CD14-positive monocyte (primary cell): ENCODE measurements around the gene MKKS. TPM values are rescaled to one million over a fixed set of nuclear protein-coding genes. Genes with fewer than 3 reads are reported as not detected.
A peak's percentile ranks its signal among the peaks of the same experiment; 100 is the strongest.

ENCODE experiments used
- DNase-seq, 3 donors: peaks; one replicate each; pipeline ENCODE4 v3.0.0-alpha.2; 2011 to 2022
- H2AFZ ChIP-seq: 2 replicates; pipeline ENCODE4 v1.6.0; 2012; ENCODE audit warnings: mild to moderate bottlenecking, low read depth, low read length, inconsistent platforms; ENCODE audit not compliant: insufficient read depth, poor library complexity, severe bottlenecking
- H3K27ac ChIP-seq, 2 donors: 1 replicate in 1 of 2; 2 replicates in 1 of 2; pipeline ENCODE4 v1.5.1; 2012 to 2013; ENCODE audit warnings: low read length in 2 of 2, control low read depth in 1 of 2, inconsistent platforms in 1 of 2, low read depth in 1 of 2, mild to moderate bottlenecking in 1 of 2
- H3K27me3 ChIP-seq, 2 donors: one replicate each; pipeline versions ENCODE4 v1.6.0 to v1.6.1; 2011 to 2013; ENCODE audit warnings: low read length in 2 of 2; ENCODE audit not compliant: control insufficient read depth in 2 of 2, insufficient read depth in 2 of 2
- H3K36me3 ChIP-seq, 2 donors: replicated peaks in 1 of 2; 1 replicate in 1 of 2; 2 replicates in 1 of 2; pipeline versions ENCODE4 v1.5.1 to v1.6.1; 2012 to 2013; ENCODE audit warnings: low read length in 2 of 2, control low read depth in 1 of 2, inconsistent platforms in 1 of 2, mild to moderate bottlenecking in 1 of 2; ENCODE audit not compliant: insufficient read depth in 2 of 2, control insufficient read depth in 1 of 2
- H3K4me1 ChIP-seq, 2 donors: 1 replicate in 1 of 2; 2 replicates in 1 of 2; pipeline versions ENCODE4 v1.5.1 to v1.6.1; 2012 to 2013; ENCODE audit warnings: low read length in 2 of 2, control low read depth in 1 of 2, inconsistent platforms in 1 of 2, mild to moderate bottlenecking in 1 of 2, moderate library complexity in 1 of 2; ENCODE audit not compliant: insufficient read depth in 2 of 2, control insufficient read depth in 1 of 2
- H3K4me2 ChIP-seq: replicated peaks from 2 replicates; pipeline ENCODE3; 2012; ENCODE audit warnings: low read length, moderate library complexity, mild to moderate bottlenecking; ENCODE audit not compliant: poor library complexity, severe bottlenecking; ENCODE audit errors: extremely low read depth
- H3K4me3 ChIP-seq, 3 experiments: fragments of 200-600 bp in 1 of 3; sonication (generic) in 1 of 3; replicated peaks in 1 of 3; 1 replicate in 2 of 3; 2 replicates in 1 of 3; pipeline ENCODE4 v1.5.1; 2011 to 2013; ENCODE audit warnings: low read length in 3 of 3, mild to moderate bottlenecking in 3 of 3, control low read depth in 2 of 3, low read depth in 2 of 3, inconsistent platforms in 1 of 3, moderate library complexity in 1 of 3
- H3K79me2 ChIP-seq: 2 replicates; pipeline ENCODE4 v1.6.0; 2012; ENCODE audit warnings: mild to moderate bottlenecking, control low read depth, inconsistent platforms, low read length, moderate library complexity; ENCODE audit not compliant: insufficient read depth
- H3K9ac ChIP-seq: 2 replicates; pipeline ENCODE4 v1.6.0; 2017; ENCODE audit warnings: low read length, mild to moderate bottlenecking; ENCODE audit not compliant: insufficient read depth, poor library complexity, severe bottlenecking
- H3K9me3 ChIP-seq, 2 donors: replicated peaks in 1 of 2; 1 replicate in 1 of 2; 2 replicates in 1 of 2; pipeline versions ENCODE4 v1.5.1 to v1.6.1; 2012 to 2013; ENCODE audit warnings: low read length in 2 of 2, control low read depth in 1 of 2; ENCODE audit not compliant: control insufficient read depth in 1 of 2, insufficient read depth in 1 of 2
- H4K20me1 ChIP-seq: 2 replicates; pipeline ENCODE4 v1.6.0; 2012; ENCODE audit warnings: mild to moderate bottlenecking, low read length, control low read depth, moderate library complexity; ENCODE audit not compliant: insufficient read depth
- H3K27ac Mint-ChIP-seq, 7 donors: one replicate each; pipeline ENCODE4 v1.8.0; 2020; ENCODE audit warnings: mild to moderate bottlenecking in 7 of 7, mixed read lengths in 7 of 7, moderate library complexity in 6 of 7, inconsistent platforms in 2 of 7
- H3K27me3 Mint-ChIP-seq, 3 donors: one replicate each; pipeline ENCODE4 v1.8.0; 2021 to 2022; ENCODE audit warnings: low read depth in 3 of 3, mild to moderate bottlenecking in 3 of 3, mixed read lengths in 3 of 3, moderate library complexity in 3 of 3, inconsistent platforms in 1 of 3
- H3K36me3 Mint-ChIP-seq, 2 donors: one replicate each; pipeline ENCODE4 v1.8.0; 2020; ENCODE audit warnings: mixed read lengths in 2 of 2, inconsistent platforms in 1 of 2, mild to moderate bottlenecking in 1 of 2
- H3K4me1 Mint-ChIP-seq: one replicate; pipeline ENCODE4 v1.8.0; 2020; ENCODE audit warnings: mild to moderate bottlenecking, mixed read lengths
- H3K4me3 Mint-ChIP-seq, 2 donors: one replicate each; pipeline ENCODE4 v1.8.0; 2020; ENCODE audit warnings: mild to moderate bottlenecking in 2 of 2, mixed read lengths in 2 of 2, moderate library complexity in 1 of 2
- H3K9me3 Mint-ChIP-seq, 7 donors: one replicate each; pipeline ENCODE4 v1.8.0; 2020 to 2022; ENCODE audit warnings: mixed read lengths in 7 of 7, mild to moderate bottlenecking in 6 of 7, moderate library complexity in 6 of 7, inconsistent platforms in 2 of 7
- CTCF ChIP-seq: fragments of 200-600 bp; IDR thresholded peaks from one replicate; pipeline ENCODE4 v1.8.0; 2022; ENCODE audit warnings: antibody characterized with exemption, mild to moderate bottlenecking
- WGBS: methylation state at CpG from one replicate; pipeline ENCODE4 v1.1.5; 2013; ENCODE audit warnings: missing lambda C conversion rate; ENCODE audit not compliant: insufficient coverage; 5-methylcytosine and 5-hydroxymethylcytosine counted together
- intact Hi-C, 2 donors: fragments of 100-400 bp; cut with micrococcal nuclease; formaldehyde crosslinking; loops; one replicate each; pipeline versions ENCODE4 v1.15.0 to v1.15.1; 2023
- polyA plus RNA-seq, 3 donors: library from polyadenylated mRNA; depleted of rRNA in 1 of 3; unstranded in 2 of 3; stranded (reverse) in 1 of 3; fragments of 300-500 nt in 2 of 3; fragments of >200 nt in 1 of 3; fragmentation: Illumina TruSeq in 2 of 3; gene quantifications; 1 replicate in 2 of 3; 2 replicates in 1 of 3; pipeline ENCODE4 v1.2.3, GENCODE V29; 2012 to 2021

Gene MKKS
- polyA plus RNA-seq, 3 donors, result 4.8 to 34.6 (median 31.8) TPM

DNA sequence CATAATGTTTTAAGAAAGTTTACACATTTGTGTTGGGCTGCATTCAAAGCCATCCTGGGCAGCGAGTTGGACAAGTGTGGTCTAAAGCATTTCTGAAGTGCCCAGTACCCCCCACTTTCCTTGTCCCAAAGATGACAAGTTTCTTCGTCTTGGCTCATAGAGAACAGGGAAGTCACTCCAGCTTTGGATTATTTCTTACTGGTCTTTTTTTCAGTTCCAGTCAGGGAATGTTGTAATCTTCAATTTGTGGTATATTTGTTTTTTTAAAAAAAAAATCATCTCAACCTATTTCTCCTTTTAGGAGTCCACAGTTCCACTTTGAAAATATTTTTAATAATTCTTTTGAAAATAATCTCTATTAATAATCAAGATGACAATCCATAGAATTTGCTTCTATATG, 35.0 kb upstream of the MKKS start:
- Histone ChIP-seq H3K79me2 (peaks cover 6% of the 10 kb centered on the region), H3K36me3 (no peaks in the 10 kb centered on the region), H3K27me3 (no peaks in the 10 kb centered on the region), H3K9me3 (peaks cover 7 to 8% of the 10 kb centered on the region in 2 donors), H3K4me2 (no peak overlapping the region), H3K9ac (no peak overlapping the region), H3K27ac (peak overlapping the region in 1 of 2 donors; percentile 15), H3K4me3 (no peak overlapping the region), H4K20me1 (no peaks in the 10 kb centered on the region), H3K4me1 (peaks cover 23 to 31% of the 10 kb centered on the region in 2 donors), H2AFZ (no peak overlapping the region)
- WGBS, result no CpG with 5 or more reads among the region's 2 CpGs
- intact Hi-C loops, result no loop called here
- Mint-ChIP-seq H3K4me3 (no peak overlapping the region), H3K27ac (peak overlapping the region in 4 of 7 donors; percentile 52 to 83 (median 76)), H3K4me1 (peaks cover 26% of the 10 kb centered on the region), H3K9me3 (peaks cover 3 to 14% (median 10%) of the 10 kb centered on the region in 7 donors), H3K36me3 (peaks cover 8 to 17% of the 10 kb centered on the region in 2 donors), H3K27me3 (peaks cover 0 to 2% (median 0%) of the 10 kb centered on the region in 3 donors)
- peak in 2 of 3 donors; percentile 33 to 46 for DNase-seq
- no peak for TF ChIP-seq CTCF

DNA sequence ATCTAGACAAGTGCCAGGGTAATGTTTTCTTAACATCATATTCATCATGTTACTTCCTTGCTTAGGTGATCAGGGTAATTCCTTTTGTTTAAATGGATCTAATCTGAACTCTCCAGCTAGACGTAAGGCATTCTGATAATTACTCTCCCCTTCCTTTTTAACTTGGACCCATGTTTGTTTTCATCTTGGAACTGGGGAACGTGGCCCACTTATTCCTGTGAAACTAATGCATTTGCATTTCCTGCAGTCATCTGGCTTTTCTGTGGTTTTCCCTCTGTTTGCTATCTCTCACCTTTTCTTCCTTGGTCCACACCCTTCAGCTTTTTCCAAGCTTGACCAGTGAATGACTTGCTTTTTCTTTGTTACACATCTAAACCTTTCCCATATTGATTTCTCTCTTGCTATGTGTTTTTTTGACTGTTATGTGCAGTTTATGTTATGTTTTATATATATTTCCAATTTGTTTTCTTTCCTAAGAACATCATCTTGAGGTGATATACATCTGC, 34.4 kb upstream of the MKKS start:
- DNase-seq, result no peak
- intact Hi-C loops, result no loop called here
- Mint-ChIP-seq H3K4me3 (no peak overlapping the region), H3K36me3 (peaks cover 11 to 24% of the 10 kb centered on the region in 2 donors), H3K27me3 (peaks cover 0 to 2% (median 0%) of the 10 kb centered on the region in 3 donors), H3K27ac (peak overlapping the region in 2 of 7 donors; percentile 64 to 78), H3K9me3 (peaks cover 7 to 20% (median 17%) of the 10 kb centered on the region in 7 donors), H3K4me1 (peaks cover 23% of the 10 kb centered on the region)
- no peak overlapping the region for H3K27ac ChIP-seq
- 71% methylated on average over 2 of the region's 2 CpGs for WGBS
- H4K20me1 ChIP-seq, result no peaks in the 10 kb centered on the region
- peaks cover 17 to 24% of the 10 kb centered on the region in 2 donors for H3K4me1 ChIP-seq
- no peak overlapping the region for H3K4me3 ChIP-seq
- H3K9me3 ChIP-seq, result peaks cover 14% of the 10 kb centered on the region in 2 donors
- no peak overlapping the region for H3K4me2 ChIP-seq
- H3K9ac ChIP-seq, result no peak overlapping the region
- no peak for TF ChIP-seq CTCF
- no peak overlapping the region for H2AFZ ChIP-seq
- no peaks in the 10 kb centered on the region for H3K27me3 ChIP-seq
- H3K79me2 ChIP-seq, result peaks cover 6% of the 10 kb centered on the region
- H3K36me3 ChIP-seq, result no peaks in the 10 kb centered on the region
